HL-60 (cell line): ENCODE measurements around the gene NBAS.

Experiments
- DNase-seq, 2 experiments: peaks; one replicate each; pipeline ENCODE4 v3.0.0-alpha.2; 2010 to 2020; ENCODE audit warnings: low read depth in 1 of 2, low spot score in 1 of 2
- H3K27ac ChIP-seq: fragments of 250-450 bp; sonication (Bioruptor Pico); replicated peaks from 2 replicates; pipeline ENCODE4 v1.5.1; 2020; ENCODE audit warnings: mild to moderate bottlenecking, moderate library complexity
- H3K27me3 ChIP-seq: fragments of 250-450 bp; sonication (Bioruptor Pico); 2 replicates; pipeline ENCODE4 v1.5.1; 2021; ENCODE audit warnings: mild to moderate bottlenecking, moderate library complexity; ENCODE audit not compliant: insufficient read depth, poor library complexity, severe bottlenecking
- H3K4me3 ChIP-seq: replicated peaks from 2 replicates; pipeline ENCODE4 v1.5.1; 2011; ENCODE audit warnings: mild to moderate bottlenecking, control low read depth, low read length; ENCODE audit not compliant: insufficient read depth
- GABPA ChIP-seq: IDR thresholded peaks from 2 replicates; pipeline ENCODE4 v1.6.1; 2012; ENCODE audit warnings: low read depth
- POLR2AphosphoS5 ChIP-seq: IDR thresholded peaks from 2 replicates; pipeline ENCODE4 v1.6.1; 2012; ENCODE audit warnings: low read depth
- SPI1 ChIP-seq: IDR thresholded peaks from 2 replicates; pipeline ENCODE4 v1.6.1; 2012; ENCODE audit warnings: low read depth, mild to moderate bottlenecking, borderline replicate concordance
- TF ChIP-seq, protein P1 (sequence below): IDR thresholded peaks from 2 replicates; pipeline ENCODE4 v1.6.1; 2012; ENCODE audit warnings: low read depth; ENCODE audit not compliant: insufficient replicate concordance
- TF ChIP-seq, protein P2 (sequence below): IDR thresholded peaks from one replicate; pipeline ENCODE4 v1.5.1; 2011; ENCODE audit warnings: low read length, control low read depth, inconsistent platforms; ENCODE audit not compliant: insufficient read depth

The NBAS gene

DNA sequence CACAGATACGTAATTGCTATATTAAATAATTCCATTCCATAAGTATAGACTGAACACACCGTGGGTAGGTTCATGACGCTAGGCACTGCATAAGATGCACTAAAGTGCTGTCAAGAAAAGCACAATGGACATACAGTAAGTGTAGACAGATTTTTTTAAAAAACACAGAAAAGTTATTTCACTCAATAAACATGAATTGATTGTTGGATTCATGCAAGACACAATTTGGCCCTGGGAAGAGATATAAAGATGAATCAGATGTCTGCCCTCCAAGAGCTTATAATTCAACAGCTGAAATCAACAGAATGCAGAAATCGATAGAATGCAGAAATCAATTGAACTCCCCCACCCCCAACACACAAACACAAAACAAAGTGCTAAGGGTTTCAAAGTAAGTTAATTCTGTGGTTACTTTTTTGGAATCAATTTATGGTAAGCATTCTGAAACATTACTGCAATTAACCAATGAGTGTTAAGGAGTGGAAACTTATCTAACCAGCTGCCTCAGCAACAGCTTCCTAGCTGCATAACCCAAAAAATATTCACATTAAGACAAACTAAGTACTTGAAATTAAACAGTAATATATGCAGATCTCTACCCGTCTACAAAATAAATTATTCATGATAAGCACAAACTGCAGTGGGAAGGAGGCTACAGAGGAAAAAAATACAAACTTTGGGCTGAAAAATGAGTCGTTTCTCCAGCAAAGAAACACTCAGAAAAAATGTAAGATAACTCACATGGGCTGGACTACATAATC lies 1.6 kb downstream of the NBAS start:
- TF ChIP-seq, protein P1, sequence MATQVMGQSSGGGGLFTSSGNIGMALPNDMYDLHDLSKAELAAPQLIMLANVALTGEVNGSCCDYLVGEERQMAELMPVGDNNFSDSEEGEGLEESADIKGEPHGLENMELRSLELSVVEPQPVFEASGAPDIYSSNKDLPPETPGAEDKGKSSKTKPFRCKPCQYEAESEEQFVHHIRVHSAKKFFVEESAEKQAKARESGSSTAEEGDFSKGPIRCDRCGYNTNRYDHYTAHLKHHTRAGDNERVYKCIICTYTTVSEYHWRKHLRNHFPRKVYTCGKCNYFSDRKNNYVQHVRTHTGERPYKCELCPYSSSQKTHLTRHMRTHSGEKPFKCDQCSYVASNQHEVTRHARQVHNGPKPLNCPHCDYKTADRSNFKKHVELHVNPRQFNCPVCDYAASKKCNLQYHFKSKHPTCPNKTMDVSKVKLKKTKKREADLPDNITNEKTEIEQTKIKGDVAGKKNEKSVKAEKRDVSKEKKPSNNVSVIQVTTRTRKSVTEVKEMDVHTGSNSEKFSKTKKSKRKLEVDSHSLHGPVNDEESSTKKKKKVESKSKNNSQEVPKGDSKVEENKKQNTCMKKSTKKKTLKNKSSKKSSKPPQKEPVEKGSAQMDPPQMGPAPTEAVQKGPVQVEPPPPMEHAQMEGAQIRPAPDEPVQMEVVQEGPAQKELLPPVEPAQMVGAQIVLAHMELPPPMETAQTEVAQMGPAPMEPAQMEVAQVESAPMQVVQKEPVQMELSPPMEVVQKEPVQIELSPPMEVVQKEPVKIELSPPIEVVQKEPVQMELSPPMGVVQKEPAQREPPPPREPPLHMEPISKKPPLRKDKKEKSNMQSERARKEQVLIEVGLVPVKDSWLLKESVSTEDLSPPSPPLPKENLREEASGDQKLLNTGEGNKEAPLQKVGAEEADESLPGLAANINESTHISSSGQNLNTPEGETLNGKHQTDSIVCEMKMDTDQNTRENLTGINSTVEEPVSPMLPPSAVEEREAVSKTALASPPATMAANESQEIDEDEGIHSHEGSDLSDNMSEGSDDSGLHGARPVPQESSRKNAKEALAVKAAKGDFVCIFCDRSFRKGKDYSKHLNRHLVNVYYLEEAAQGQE: no peak
- no peak for TF ChIP-seq GABPA
- TF ChIP-seq, protein P2, sequence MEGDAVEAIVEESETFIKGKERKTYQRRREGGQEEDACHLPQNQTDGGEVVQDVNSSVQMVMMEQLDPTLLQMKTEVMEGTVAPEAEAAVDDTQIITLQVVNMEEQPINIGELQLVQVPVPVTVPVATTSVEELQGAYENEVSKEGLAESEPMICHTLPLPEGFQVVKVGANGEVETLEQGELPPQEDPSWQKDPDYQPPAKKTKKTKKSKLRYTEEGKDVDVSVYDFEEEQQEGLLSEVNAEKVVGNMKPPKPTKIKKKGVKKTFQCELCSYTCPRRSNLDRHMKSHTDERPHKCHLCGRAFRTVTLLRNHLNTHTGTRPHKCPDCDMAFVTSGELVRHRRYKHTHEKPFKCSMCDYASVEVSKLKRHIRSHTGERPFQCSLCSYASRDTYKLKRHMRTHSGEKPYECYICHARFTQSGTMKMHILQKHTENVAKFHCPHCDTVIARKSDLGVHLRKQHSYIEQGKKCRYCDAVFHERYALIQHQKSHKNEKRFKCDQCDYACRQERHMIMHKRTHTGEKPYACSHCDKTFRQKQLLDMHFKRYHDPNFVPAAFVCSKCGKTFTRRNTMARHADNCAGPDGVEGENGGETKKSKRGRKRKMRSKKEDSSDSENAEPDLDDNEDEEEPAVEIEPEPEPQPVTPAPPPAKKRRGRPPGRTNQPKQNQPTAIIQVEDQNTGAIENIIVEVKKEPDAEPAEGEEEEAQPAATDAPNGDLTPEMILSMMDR: no peak
- no peak for TF ChIP-seq SPI1
- TF ChIP-seq POLR2AphosphoS5: no peak

DNA sequence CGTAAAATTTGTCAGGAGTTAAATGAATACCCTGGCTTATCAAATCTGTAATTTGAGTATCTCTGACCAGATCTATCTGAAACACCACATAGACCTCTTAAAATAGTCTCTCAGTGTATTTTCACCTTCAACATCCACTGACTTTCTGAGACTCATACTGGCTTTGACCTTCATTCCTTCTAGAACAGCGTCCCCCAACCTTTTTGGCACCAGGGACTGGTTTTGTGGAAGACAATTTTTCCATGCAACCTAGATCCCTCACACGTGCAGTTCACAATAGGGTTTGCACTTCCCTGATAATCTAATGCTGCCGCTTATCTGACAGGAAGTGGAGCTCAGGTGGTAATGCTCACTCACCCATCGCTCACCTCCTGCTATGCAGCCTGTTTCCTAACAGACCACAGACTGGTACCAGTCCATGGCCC lies 3.2 kb downstream of the NBAS start:
- Histone ChIP-seq H3K27ac (no peak overlapping the region), H3K27me3 (no peaks in the 10 kb centered on the region), H3K4me3 (no peak overlapping the region)
- no peak for TF ChIP-seq GABPA
- TF ChIP-seq, protein P1: no peak
- TF ChIP-seq, protein P2: no peak
- no peak for TF ChIP-seq SPI1
- no peak for TF ChIP-seq POLR2AphosphoS5
- no peak for DNase-seq

More for the DNA sequence above, 1.6 kb downstream of the NBAS start:
- no peak for DNase-seq
- Histone ChIP-seq H3K27ac (peak overlapping the region; percentile 65; the same call in 1 of the 2 replicates), H3K4me3 (peak overlapping the region; percentile 79), H3K27me3 (no peaks in the 10 kb centered on the region)

DNA sequence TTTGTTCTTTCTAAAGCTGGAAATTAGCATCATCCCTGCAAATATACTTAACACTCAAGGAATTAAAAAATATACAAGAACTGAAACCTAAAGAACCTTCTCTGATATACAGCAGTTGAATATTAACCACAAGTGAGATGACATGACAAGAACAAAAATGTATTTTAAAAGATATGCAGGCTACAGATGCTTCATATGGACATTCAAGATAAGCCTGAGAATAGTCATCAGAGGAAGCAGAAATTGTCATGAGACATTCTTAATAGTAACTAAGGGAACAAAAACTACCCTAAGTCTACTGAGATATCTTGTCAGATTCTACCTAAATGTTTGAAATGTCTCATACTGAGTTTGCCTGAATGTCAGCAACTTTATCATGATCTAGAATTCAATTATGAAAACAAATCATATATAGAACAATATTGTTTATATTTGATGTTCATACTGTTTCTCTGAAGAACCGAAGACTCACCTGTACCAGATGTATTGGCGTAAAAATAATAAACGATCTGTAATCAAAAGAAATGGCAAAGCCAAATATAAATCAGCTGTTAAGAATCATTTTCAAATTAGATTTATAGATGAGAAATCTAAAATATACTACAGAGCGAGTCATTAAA lies 4.7 kb downstream of the NBAS start:
- Histone ChIP-seq H3K4me3 (no peak overlapping the region), H3K27me3 (no peaks in the 10 kb centered on the region), H3K27ac (no peak overlapping the region)
- no peak for DNase-seq
- TF ChIP-seq GABPA (no peak), POLR2AphosphoS5 (no peak), SPI1 (no peak)
- TF ChIP-seq, protein P2: no peak
- TF ChIP-seq, protein P1: no peak
